ENCODE measurements around the gene ISY1.

GRCh38 chr3:129185783-129186182, 24.9 kb upstream of the ISY1 start:
- TF ChIP-seq, protein P1, sequence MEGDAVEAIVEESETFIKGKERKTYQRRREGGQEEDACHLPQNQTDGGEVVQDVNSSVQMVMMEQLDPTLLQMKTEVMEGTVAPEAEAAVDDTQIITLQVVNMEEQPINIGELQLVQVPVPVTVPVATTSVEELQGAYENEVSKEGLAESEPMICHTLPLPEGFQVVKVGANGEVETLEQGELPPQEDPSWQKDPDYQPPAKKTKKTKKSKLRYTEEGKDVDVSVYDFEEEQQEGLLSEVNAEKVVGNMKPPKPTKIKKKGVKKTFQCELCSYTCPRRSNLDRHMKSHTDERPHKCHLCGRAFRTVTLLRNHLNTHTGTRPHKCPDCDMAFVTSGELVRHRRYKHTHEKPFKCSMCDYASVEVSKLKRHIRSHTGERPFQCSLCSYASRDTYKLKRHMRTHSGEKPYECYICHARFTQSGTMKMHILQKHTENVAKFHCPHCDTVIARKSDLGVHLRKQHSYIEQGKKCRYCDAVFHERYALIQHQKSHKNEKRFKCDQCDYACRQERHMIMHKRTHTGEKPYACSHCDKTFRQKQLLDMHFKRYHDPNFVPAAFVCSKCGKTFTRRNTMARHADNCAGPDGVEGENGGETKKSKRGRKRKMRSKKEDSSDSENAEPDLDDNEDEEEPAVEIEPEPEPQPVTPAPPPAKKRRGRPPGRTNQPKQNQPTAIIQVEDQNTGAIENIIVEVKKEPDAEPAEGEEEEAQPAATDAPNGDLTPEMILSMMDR (IDR thresholded peaks at IDR 0.05), result no peak
- TF ChIP-seq POLR2A (IDR thresholded peaks at IDR 0.05), result no peak

Measured in esophagus squamous epithelium (tissue), 4 donors.